Psoas muscle (tissue), 8 donors: Measurements from ENCODE around the gene DAND5. TPM values are rescaled to one million over a fixed set of nuclear protein-coding genes. Genes with fewer than 3 reads are reported as not detected.

Experiments used
- ATAC-seq, 4 donors: fragments of 200-7000 bp; cut with Tn5 transposase; one replicate each; pipeline ENCODE4 v1.9.1; 2020; ENCODE audit warnings: moderate library complexity in 3 of 4, mild to moderate bottlenecking in 2 of 4
- DNase-seq, 2 donors: peaks; one replicate each; pipeline ENCODE4 v3.0.0-alpha.2; 2020
- H3K27ac ChIP-seq: fragments of 200-600 bp; one replicate; pipeline ENCODE4 v1.8.0; 2022
- H3K27me3 ChIP-seq, 3 donors: fragments of 200-600 bp in 1 of 3; one replicate each; pipeline versions ENCODE4 v1.6.1 to v1.8.0; 2013 to 2022; ENCODE audit warnings: low read length in 2 of 3, mild to moderate bottlenecking in 2 of 3, moderate library complexity in 1 of 3; ENCODE audit not compliant: insufficient read depth in 3 of 3
- H3K36me3 ChIP-seq, 2 donors: fragments of 200-600 bp in 1 of 2; one replicate each; pipeline versions ENCODE4 v1.6.1 to v1.8.0; 2013 to 2022; ENCODE audit warnings: low read depth in 1 of 2, mild to moderate bottlenecking in 1 of 2, moderate library complexity in 1 of 2; ENCODE audit not compliant: insufficient read depth in 1 of 2
- H3K4me1 ChIP-seq: fragments of 200-600 bp; one replicate; pipeline ENCODE4 v1.8.0; 2022
- H3K4me3 ChIP-seq: fragments of 200-600 bp; one replicate; pipeline ENCODE4 v1.8.0; 2022; ENCODE audit warnings: mild to moderate bottlenecking
- H3K9me3 ChIP-seq: fragments of 200-600 bp; one replicate; pipeline ENCODE4 v1.8.0; 2022
- CTCF ChIP-seq: fragments of 200-600 bp; IDR thresholded peaks from one replicate; pipeline ENCODE4 v1.8.0; 2022; ENCODE audit warnings: antibody characterized with exemption
- WGBS, 3 donors: extraction: QIAGEN DNeasy Blood & Tissue Kit; methylation state at CpG; one replicate each; pipeline versions ENCODE4 v1.1.6 to v1.1.7; 2013; 5-methylcytosine and 5-hydroxymethylcytosine counted together
- intact Hi-C, 2 donors: fragments of 100-400 bp; cut with DNase I; formaldehyde crosslinking; loops; one replicate each; pipeline versions ENCODE4 v1.11.0 to v1.14.2; 2022
- polyA plus RNA-seq, 3 donors: library from polyadenylated mRNA; stranded (reverse); fragments of 200-250 nt; gene quantifications; one replicate each; pipeline ENCODE4 v1.2.3, GENCODE V29; 2013
- total RNA-seq, 4 donors: library from RNA; stranded (reverse); fragmentation: NEBNext Ultra II Directional in 2 of 4; extraction: Animal tissue kit (Norgen Biotek cat#: 25700) in 2 of 4; gene quantifications; one replicate each; pipeline versions ENCODE4 v1.2.1 to v1.2.4, GENCODE V29; 2021 to 2023
- donor health status: healthy with polysubstance abuse.
- donor health status: DM: no; HTN: no; CAD: no; lungs with moderate emphysema.
- donor health status: Bipolar disorder and iron deficiency.
- donor health status: healthy.
- donor health status: DM: yes; HTN: yes; CAD: no.
- donor health status: DM: no; HTN: no; CAD: no.
- donor health status: DM: no; HTN: no; CAD: no.
- donor health status: DM: yes; HTN: yes; CAD: no.

DAND5 gene
- total and polyA plus RNA-seq, 7 donors: 0.26 TPM; not detected in 6

- H3K27me3 ChIP-seq: no peaks in the 10 kb centered on the region
- peaks cover 0 to under 1% of the 10 kb centered on the region in 2 donors for H3K36me3 ChIP-seq
- TF ChIP-seq CTCF: no peak
- H3K4me1 ChIP-seq: peaks cover 14% of the 10 kb centered on the region
- intact Hi-C loops: no loop called here
- no peak overlapping the region for H3K4me3 ChIP-seq
- WGBS, 3 donors: 81 to 93% (median 84%) methylated on average over 7 of the region's 7 CpGs
- no peak for DNase-seq
- H3K27ac ChIP-seq: peak overlapping the region; percentile 85
- H3K9me3 ChIP-seq: no peaks in the 10 kb centered on the region
- no peak for ATAC-seq
Observed at GRCh38 chr19:12993562-12993961, 24.2 kb downstream of the DAND5 start.

GRCh38 chr19:12994701-12995595, 25.6 kb downstream of the DAND5 start, which contains the start of gene NFIX:
Gene NFIX, plus strand, starts transcription at chr19:12995475. Its CDS starts 363 bp downstream, at chr19:12995838.
- peak; percentile 79 to 89 for DNase-seq
- H3K4me3 ChIP-seq: peak within 1 kb of the TSS; percentile 95
- peak; percentile 34 to 43 (median 38) for ATAC-seq
- H3K27me3 ChIP-seq: no peaks in the 10 kb centered on the region
- peak within 1 kb of the TSS; percentile 99 for H3K27ac ChIP-seq
- TF ChIP-seq CTCF: no peak
- H3K4me1 ChIP-seq: peaks cover 28% of the 10 kb centered on the region
- WGBS, 3 donors: 9 to 25% (median 18%) methylated on average over 42 to 83 of the region's 84 CpGs
- H3K36me3 ChIP-seq: peaks cover 0 to 5% of the 10 kb centered on the region in 2 donors
- no peaks in the 10 kb centered on the region for H3K9me3 ChIP-seq
- intact Hi-C loops: loop anchor here in 1 of 2 donors (5.0 kb wide), 1 partner anchor 37 kb away; no protein-coding TSS in a partner anchor

DNA sequence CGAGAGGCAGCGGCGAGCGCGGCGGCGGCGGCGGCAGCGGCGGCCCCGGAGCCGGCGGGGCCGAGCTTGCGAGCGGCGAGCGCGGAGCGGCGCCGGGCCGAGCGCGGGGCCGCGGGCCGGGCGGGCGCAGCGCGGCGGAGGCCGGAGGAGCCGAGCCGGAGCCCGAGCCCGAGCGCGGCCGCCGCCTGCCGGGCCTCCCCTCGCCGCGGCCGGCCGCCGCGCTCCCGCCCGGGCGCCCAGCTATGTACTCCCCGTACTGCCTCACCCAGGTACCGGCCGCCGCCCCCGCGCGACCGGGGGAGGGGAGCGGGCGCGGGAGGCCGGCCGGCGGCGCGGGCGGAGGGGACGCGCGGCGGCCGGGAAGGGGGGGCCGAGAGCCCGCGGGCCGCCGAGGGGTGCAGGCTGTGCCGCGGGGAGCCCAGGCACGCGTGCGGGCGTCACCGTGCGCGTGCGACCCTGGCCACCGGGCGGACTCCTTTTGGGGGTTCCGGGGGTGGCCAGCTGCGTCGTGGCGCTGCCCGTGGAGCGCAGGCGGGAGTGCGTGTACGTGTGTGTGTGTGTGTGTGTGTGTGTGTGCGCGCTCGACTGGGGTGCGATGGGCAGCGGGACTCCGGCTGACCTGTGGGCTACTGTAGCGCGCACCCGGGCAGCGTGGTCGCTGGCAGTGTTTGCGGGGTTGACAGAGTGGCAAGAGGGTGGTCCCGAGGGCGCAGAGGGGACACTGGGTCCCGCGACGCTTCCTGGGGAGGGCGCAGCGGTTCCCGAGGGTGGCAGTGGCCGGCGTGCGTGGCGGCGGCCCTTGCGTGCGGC, 26.4 kb downstream of the DAND5 start:
- peak in 1 of 2 donors; percentile 83 for DNase-seq
- ATAC-seq: peak; percentile 35 to 43 (median 40)
- Histone ChIP-seq H3K27ac (peak overlapping the region; percentile 99), H3K36me3 (peaks cover 0 to 5% of the 10 kb centered on the region in 2 donors), H3K4me3 (peak overlapping the region; percentile 95), H3K9me3 (no peaks in the 10 kb centered on the region), H3K27me3 (no peaks in the 10 kb centered on the region), H3K4me1 (peaks cover 36% of the 10 kb centered on the region)
- TF ChIP-seq CTCF: no peak
- intact Hi-C loops: loop anchor here in 1 of 2 donors (2.0 to 5.0 kb wide), 2 partner anchors 23 to 36 kb away; no protein-coding TSS in a partner anchor
- WGBS, 3 donors: 0 to 1% (median 0%) methylated on average over 26 to 129 of the region's 129 CpGs

- Histone ChIP-seq H3K36me3 (peaks cover 0 to 5% of the 10 kb centered on the region in 2 donors), H3K27me3 (no peaks in the 10 kb centered on the region), H3K9me3 (no peaks in the 10 kb centered on the region), H3K27ac (peak overlapping the region; percentile 99), H3K4me3 (peak overlapping the region; percentile 95), H3K4me1 (peaks cover 44% of the 10 kb centered on the region)
- intact Hi-C loops: loop anchor here in 1 of 2 donors (2.0 to 5.0 kb wide), 2 partner anchors 22 to 36 kb away; no protein-coding TSS in a partner anchor
- ATAC-seq: peak; percentile 59 to 71 (median 68)
- DNase-seq: peak in 1 of 2 donors; percentile 83
- WGBS, 3 donors: 1 to 7% (median 3%) methylated on average over 38 to 52 of the region's 52 CpGs
- no peak for TF ChIP-seq CTCF
Observed at GRCh38 chr19:12996406-12997094, 27.2 kb downstream of the DAND5 start.
